ENCODE measurements around the gene ZNF165.

GRCh38 chr6:28134015-28134414 is 53.6 kb downstream of the ZNF165 start:
- TF ChIP-seq EZH2 (IDR thresholded peaks at IDR 0.05; ENCODE audit: borderline replicate concordance, low read depth, low read length, poor library complexity, severe bottlenecking) (no peak), CTCF (conservative IDR thresholded peaks at IDR 0.05; ENCODE audit: low read depth, low read length) (peak; percentile 68)
